ENCODE results near the gene TASOR2. TPM values are rescaled to one million over a fixed set of nuclear protein-coding genes. Genes with fewer than 3 reads are reported as not detected.

TASOR2 gene
- total and polyA plus RNA-seq, 9 of the 15 experiments (the other 6 are each of a cell fraction or from before 2014, with no cell fraction given): 12.7 to 75.3 (median 52.3) TPM

DNA sequence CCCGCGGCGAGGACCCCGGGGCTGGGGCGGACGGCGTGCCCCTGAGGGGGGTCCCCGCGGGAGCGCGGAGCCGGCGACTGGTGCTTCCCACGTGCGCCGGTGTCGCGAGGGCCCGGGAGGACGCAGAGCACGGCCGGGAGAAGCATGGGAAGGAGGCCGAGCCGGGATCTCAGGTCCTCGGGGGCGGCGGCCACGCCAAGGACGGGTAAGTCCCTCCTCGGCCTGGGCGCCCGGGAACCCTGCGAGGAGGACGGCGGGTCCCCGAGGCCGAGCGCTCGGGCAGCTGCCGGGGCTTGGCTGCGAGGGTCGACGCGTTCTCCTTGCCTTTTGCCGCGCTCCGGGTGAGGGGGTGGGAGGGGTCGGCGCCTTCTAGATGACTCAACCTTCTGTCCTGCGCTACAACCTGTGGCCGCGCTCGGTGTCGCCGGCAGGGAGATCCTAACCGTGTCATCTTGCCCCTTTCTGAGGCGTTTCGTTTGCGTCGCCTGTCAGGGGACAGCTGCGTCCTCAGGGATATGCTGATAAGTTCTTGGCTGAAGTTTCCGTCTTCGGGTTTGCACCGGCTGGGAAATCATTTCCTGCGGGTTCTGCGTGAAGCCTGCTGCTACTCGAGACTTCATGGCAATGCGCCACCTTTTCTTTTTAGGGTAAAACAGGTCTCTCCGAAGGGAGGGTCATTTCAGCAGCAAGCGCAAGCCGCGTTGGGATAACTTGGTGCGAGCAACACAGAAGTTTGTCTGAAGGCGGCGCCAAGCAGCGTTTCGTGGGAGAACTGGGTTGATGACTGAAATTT lies 529 bp downstream of the TASOR2 start (continued):
- TF ChIP-seq ZNF175 (CRISPR knock-in tag; IDR thresholded peaks at IDR 0.05; ENCODE audit: low read depth) (0 out of 2 replicates have a peak, but pooled peaks have one; percentile 42), CEBPZ (IDR thresholded peaks at IDR 0.05; ENCODE audit: borderline replicate concordance, low read depth, low read length) (no peak), LCOR (CRISPR knock-in tag; IDR thresholded peaks at IDR 0.05) (peak; percentile 76), GTF3C2 (IDR thresholded peaks at IDR 0.05; ENCODE audit: borderline replicate concordance, extremely low read depth, insufficient read length) (no peak), ZSCAN29 (IDR thresholded peaks at IDR 0.05) (no peak), SRSF3 (IDR thresholded peaks at IDR 0.05; ENCODE audit: insufficient read depth, low read length) (no peak), CREM (IDR thresholded peaks at IDR 0.05; ENCODE audit: low read depth) (peak; percentile 85), NR2C2 (CRISPR knock-in tag; IDR thresholded peaks at IDR 0.05) (0 out of 2 replicates have a peak, but pooled peaks have one; percentile 14), NR2C2 (tag; IDR thresholded peaks at IDR 0.05) (peak; percentile 98), FUS (optimal IDR thresholded peaks at IDR 0.05; ENCODE audit: low read depth, low read length) (peak; percentile 24), E2F5 (CRISPR knock-in tag; IDR thresholded peaks at IDR 0.05) (peak; percentile 94; the same call in 1 of the 2 replicates), DPF2 (IDR thresholded peaks at IDR 0.05) (peak; percentile 27; the same call in 1 of the 2 replicates), TARDBP (IDR thresholded peaks at IDR 0.05) (no peak), POLR2A (conservative IDR thresholded peaks at IDR 0.05) (peak; percentile 43; the same call in 1 of the 2 replicates), CREB1 (IDR thresholded peaks at IDR 0.05) (peak; percentile 67), CREB1 (CRISPR knock-in tag; IDR thresholded peaks at IDR 0.05) (peak; percentile 70; the same call in 1 of the 2 replicates)
- TF ChIP-seq, protein P1, sequence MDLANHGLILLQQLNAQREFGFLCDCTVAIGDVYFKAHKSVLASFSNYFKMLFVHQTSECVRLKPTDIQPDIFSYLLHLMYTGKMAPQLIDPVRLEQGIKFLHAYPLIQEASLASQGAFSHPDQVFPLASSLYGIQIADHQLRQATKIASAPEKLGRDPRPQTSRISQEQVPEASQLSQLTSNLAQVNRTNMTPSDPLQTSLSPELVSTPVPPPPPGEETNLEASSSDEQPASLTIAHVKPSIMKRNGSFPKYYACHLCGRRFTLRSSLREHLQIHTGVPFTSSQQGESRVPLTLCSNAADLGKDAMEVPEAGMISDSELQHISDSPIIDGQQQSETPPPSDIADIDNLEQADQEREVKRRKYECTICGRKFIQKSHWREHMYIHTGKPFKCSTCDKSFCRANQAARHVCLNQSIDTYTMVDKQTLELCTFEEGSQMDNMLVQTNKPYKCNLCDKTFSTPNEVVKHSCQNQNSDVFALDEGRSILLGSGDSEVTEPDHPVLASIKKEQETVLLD (IDR thresholded peaks at IDR 0.05): no peak
- TF ChIP-seq, protein P2, sequence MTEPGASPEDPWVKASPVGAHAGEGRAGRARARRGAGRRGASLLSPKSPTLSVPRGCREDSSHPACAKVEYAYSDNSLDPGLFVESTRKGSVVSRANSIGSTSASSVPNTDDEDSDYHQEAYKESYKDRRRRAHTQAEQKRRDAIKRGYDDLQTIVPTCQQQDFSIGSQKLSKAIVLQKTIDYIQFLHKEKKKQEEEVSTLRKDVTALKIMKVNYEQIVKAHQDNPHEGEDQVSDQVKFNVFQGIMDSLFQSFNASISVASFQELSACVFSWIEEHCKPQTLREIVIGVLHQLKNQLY (CRISPR knock-in tag; conservative IDR thresholded peaks at IDR 0.05): no peak

Measured in K562 (cell line).